ENCODE data around the gene SF3A2.

SF3A2 gene

GRCh38 chr19:2236314-2237050 is at the start of gene SF3A2, which contains the start of gene PLEKHJ1:
SF3A2 (plus strand) TSS chr19:2236824; CDS start chr19:2243419, 6,595 bp downstream.
PLEKHJ1 (minus strand) TSS chr19:2236329; CDS start chr19:2236248, 81 bp downstream.
- TF ChIP-seq CTCF (IDR thresholded peaks at IDR 0.05; ENCODE audit: low read depth, low read length) = peak; percentile 96

GRCh38 chr19:2187159-2187558 is 49.5 kb upstream of the SF3A2 start:
- in situ Hi-C loops (cut with HindIII; ENCODE audit: low sequenced_read_pairs) = no loop called here
- DNase-seq (ENCODE audit: low read depth, low spot score) = no peak
- H3K4me3 ChIP-seq (ENCODE audit: low read depth, low read length) = no peak overlapping the region
- no peak for TF ChIP-seq CTCF (IDR thresholded peaks at IDR 0.05; ENCODE audit: low read depth, low read length)

More at GRCh38 chr19:2236314-2237050, at the start of gene SF3A2, which contains the start of gene PLEKHJ1:
- peak; percentile 97 for DNase-seq (ENCODE audit: low read depth, low spot score)
- in situ Hi-C loops (cut with HindIII; ENCODE audit: low sequenced_read_pairs) = no loop called here
- peak within 1 kb of the TSS; percentile 78 for H3K4me3 ChIP-seq (ENCODE audit: low read depth, low read length)

GRCh38 chr19:2188708-2189385 is 47.8 kb upstream of the SF3A2 start:
- no peak overlapping the region for H3K4me3 ChIP-seq (ENCODE audit: low read depth, low read length)
- DNase-seq (ENCODE audit: low read depth, low spot score) = no peak
- in situ Hi-C loops (cut with HindIII; ENCODE audit: low sequenced_read_pairs) = no loop called here
- TF ChIP-seq CTCF (IDR thresholded peaks at IDR 0.05; ENCODE audit: low read depth, low read length) = no peak

- no peak for DNase-seq (ENCODE audit: low read depth, low spot score)
- H3K4me3 ChIP-seq (ENCODE audit: low read depth, low read length) = no peak overlapping the region
- no peak for TF ChIP-seq CTCF (IDR thresholded peaks at IDR 0.05; ENCODE audit: low read depth, low read length)
- in situ Hi-C loops (cut with HindIII; ENCODE audit: low sequenced_read_pairs) = no loop called here
These were observed 46.7 kb upstream of the SF3A2 start for GRCh38 chr19:2189880-2190279.

GRCh38 chr19:2190848-2191455 is 45.7 kb upstream of the SF3A2 start:
- TF ChIP-seq CTCF (IDR thresholded peaks at IDR 0.05; ENCODE audit: low read depth, low read length) = no peak
- no peak overlapping the region for H3K4me3 ChIP-seq (ENCODE audit: low read depth, low read length)
- DNase-seq (ENCODE audit: low read depth, low spot score) = no peak
- in situ Hi-C loops (cut with HindIII; ENCODE audit: low sequenced_read_pairs) = no loop called here

- TF ChIP-seq CTCF (IDR thresholded peaks at IDR 0.05; ENCODE audit: low read depth, low read length) = no peak
- DNase-seq (ENCODE audit: low read depth, low spot score) = no peak
- H3K4me3 ChIP-seq (ENCODE audit: low read depth, low read length) = no peak overlapping the region
- in situ Hi-C loops (cut with HindIII; ENCODE audit: low sequenced_read_pairs) = no loop called here
These were observed 44.9 kb upstream of the SF3A2 start for GRCh38 chr19:2191456-2192310.
